ENCODE results near the gene PPFIA1. TPM values are rescaled to one million over a fixed set of nuclear protein-coding genes. Genes with fewer than 3 reads are reported as not detected.

PPFIA1 gene
- total RNA-seq, 1 experiment from 2014 or later = 63.4 TPM

DNA sequence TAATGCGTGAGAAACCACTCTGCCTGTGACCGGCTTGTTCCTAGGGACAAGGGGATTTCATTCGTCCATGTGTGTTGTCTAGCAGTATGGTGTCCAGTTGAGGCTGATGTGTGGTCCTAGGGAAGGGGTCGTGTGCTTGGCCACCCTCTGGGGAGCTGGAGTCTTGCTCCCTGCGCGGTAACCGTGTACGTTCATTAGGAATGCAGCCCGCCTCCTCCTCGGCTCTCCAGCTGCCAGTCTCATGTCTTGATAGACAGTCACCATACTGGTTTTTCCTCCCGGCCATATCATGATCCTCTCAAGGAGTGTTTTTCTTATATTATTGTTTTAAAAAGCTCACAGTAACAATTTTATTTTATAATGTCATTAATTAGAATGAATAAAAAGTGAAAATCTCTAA is 133.8 kb downstream of the PPFIA1 start:
- H2AK5ac ChIP-seq (ENCODE audit: insufficient read length, low read length) = no peak overlapping the region
- no peak overlapping the region for H4K91ac ChIP-seq (ENCODE audit: insufficient read length, low read depth, low read length)
- H3K23me2 ChIP-seq (ENCODE audit: insufficient read length, low read depth, low read length, poor library complexity, severe bottlenecking) = peaks cover 5% of the 10 kb centered on the region
- H3K56ac ChIP-seq (ENCODE audit: insufficient read length, low read depth, low read length) = no peak overlapping the region
- H3K9me3 ChIP-seq (ENCODE audit: control insufficient read depth, low read depth, low read length) = no peaks in the 10 kb centered on the region
- H3K14ac ChIP-seq (ENCODE audit: insufficient read depth, low read length) = no peak overlapping the region
- no peak overlapping the region for H4K8ac ChIP-seq (replicated peaks; ENCODE audit: insufficient read length, low read depth, low read length)
- no peaks in the 10 kb centered on the region for H3K27me3 ChIP-seq (ENCODE audit: insufficient read depth, low read length)
- no peaks in the 10 kb centered on the region for H3K4me1 ChIP-seq (ENCODE audit: insufficient read depth, low read length)
- Mint-ChIP-seq H3K36me3 (ENCODE audit: insufficient read depth in 1 of 3, low read depth in 3 of 3) (peaks cover 26 to 48% (median 35%) of the 10 kb centered on the region in 3 experiments; a peak in 6 of 7 replicates), H3K4me1 (peaks cover 16 to 18% of the 10 kb centered on the region in 2 experiments), H3K27ac (peak overlapping the region in 1 of 3 experiments; percentile 19; a peak in 2 of 7 replicates), H3K27me3 (ENCODE audit: low read depth) (no peaks in the 10 kb centered on the region), H3K9me3 (no peaks in the 10 kb centered on the region), H3K4me3 (no peak overlapping the region)
- no peak overlapping the region for H3K4me2 ChIP-seq (ENCODE audit: insufficient read depth, insufficient read length, low read length)
- no peak overlapping the region for H3K27ac ChIP-seq (ENCODE audit: insufficient read length, low read depth, low read length)
- H2BK15ac ChIP-seq (ENCODE audit: low read depth, low read length) = no peak overlapping the region
- peaks cover 2% of the 10 kb centered on the region for H3K79me1 ChIP-seq (ENCODE audit: insufficient read depth, low read depth, low read length, poor library complexity, severe bottlenecking)
- H3T11ph ChIP-seq (ENCODE audit: low read length) = no peak overlapping the region
- no CpG with 5 or more reads among the region's 11 CpGs for WGBS (ENCODE audit: extremely low coverage, insufficient read length, low lambda C conversion rate)
- no peak overlapping the region for H2AFZ ChIP-seq (ENCODE audit: low read length)
- TF ChIP-seq, protein P1, sequence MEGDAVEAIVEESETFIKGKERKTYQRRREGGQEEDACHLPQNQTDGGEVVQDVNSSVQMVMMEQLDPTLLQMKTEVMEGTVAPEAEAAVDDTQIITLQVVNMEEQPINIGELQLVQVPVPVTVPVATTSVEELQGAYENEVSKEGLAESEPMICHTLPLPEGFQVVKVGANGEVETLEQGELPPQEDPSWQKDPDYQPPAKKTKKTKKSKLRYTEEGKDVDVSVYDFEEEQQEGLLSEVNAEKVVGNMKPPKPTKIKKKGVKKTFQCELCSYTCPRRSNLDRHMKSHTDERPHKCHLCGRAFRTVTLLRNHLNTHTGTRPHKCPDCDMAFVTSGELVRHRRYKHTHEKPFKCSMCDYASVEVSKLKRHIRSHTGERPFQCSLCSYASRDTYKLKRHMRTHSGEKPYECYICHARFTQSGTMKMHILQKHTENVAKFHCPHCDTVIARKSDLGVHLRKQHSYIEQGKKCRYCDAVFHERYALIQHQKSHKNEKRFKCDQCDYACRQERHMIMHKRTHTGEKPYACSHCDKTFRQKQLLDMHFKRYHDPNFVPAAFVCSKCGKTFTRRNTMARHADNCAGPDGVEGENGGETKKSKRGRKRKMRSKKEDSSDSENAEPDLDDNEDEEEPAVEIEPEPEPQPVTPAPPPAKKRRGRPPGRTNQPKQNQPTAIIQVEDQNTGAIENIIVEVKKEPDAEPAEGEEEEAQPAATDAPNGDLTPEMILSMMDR (conservative IDR thresholded peaks at IDR 0.05) = no peak
- H2BK12ac ChIP-seq (ENCODE audit: insufficient read length, low read depth, low read length) = no peak overlapping the region
- H4K20me1 ChIP-seq (ENCODE audit: control insufficient read depth, insufficient read depth, insufficient read length) = no peaks in the 10 kb centered on the region
- H3K4ac ChIP-seq (ENCODE audit: low read depth, low read length) = no peak overlapping the region
- no peak overlapping the region for H2BK120ac ChIP-seq (ENCODE audit: low read depth, low read length, poor library complexity, severe bottlenecking)
- peaks cover 26% of the 10 kb centered on the region; the same call in 1 of the 2 replicates for H3K79me2 ChIP-seq (ENCODE audit: insufficient read depth, low read length)
- no peak overlapping the region for H3K23ac ChIP-seq (ENCODE audit: insufficient read length, low read depth, low read length)
- H4K5ac ChIP-seq (ENCODE audit: insufficient read length, low read depth, low read length) = no peak overlapping the region
- no peak for DNase-seq
- H2BK20ac ChIP-seq (ENCODE audit: low read depth, low read length, poor library complexity, severe bottlenecking) = no peak overlapping the region
- no peak overlapping the region for H2BK5ac ChIP-seq (ENCODE audit: insufficient read length, low read length)
- no peak overlapping the region for H3K9ac ChIP-seq (ENCODE audit: extremely low read depth, insufficient read length, low read length)
- no peak overlapping the region for H3K18ac ChIP-seq (ENCODE audit: insufficient read length, low read depth, low read length)

Data from H9 (cell line).